Measurements from ENCODE around the gene STT3A.
A peak's percentile ranks its signal among the peaks of the same experiment; 100 is the strongest.

STT3A gene

GRCh38 chr11:125587480-125587879, 5.2 kb upstream of the STT3A start:
- DNase-seq (ENCODE audit: low read depth in 3 of 3, low spot score in 1 of 3) = no peak

GRCh38 chr11:125588505-125588904, 4.1 kb upstream of the STT3A start:
- DNase-seq (ENCODE audit: low read depth in 3 of 3, low spot score in 1 of 3) = no peak

GRCh38 chr11:125591649-125592304, 875 bp upstream of the STT3A start:
- no peak for DNase-seq (ENCODE audit: low read depth in 3 of 3, low spot score in 1 of 3)

GRCh38 chr11:125593114-125593820, 615 bp downstream of the STT3A start:
- no peak for DNase-seq (ENCODE audit: low read depth in 3 of 3, low spot score in 1 of 3)

DNA sequence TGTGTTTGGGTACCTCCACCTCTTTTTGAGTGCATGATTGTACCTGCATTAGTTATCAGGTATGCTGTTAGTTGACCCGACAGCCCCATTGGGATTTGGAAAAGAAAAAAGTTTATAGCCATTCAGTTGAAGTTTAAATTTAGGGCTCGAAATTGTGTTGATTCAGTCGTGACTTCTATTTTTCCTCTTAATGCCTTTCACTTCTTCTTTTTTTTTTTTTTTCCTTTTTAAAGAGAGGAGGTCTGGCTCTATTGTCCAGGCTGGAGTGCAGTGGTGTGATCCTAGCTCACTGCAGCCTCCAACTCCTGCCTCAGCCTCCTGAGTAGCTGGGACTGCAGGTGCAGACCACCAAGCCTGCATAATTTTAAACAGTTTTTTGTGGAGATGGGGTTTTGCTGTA, 2.3 kb downstream of the STT3A start:
- DNase-seq (ENCODE audit: low read depth in 3 of 3, low spot score in 1 of 3) = no peak

- DNase-seq (ENCODE audit: low read depth in 3 of 3, low spot score in 1 of 3) = no peak
These were observed 8.0 kb downstream of the STT3A start for GRCh38 chr11:125600663-125601062.

DNA sequence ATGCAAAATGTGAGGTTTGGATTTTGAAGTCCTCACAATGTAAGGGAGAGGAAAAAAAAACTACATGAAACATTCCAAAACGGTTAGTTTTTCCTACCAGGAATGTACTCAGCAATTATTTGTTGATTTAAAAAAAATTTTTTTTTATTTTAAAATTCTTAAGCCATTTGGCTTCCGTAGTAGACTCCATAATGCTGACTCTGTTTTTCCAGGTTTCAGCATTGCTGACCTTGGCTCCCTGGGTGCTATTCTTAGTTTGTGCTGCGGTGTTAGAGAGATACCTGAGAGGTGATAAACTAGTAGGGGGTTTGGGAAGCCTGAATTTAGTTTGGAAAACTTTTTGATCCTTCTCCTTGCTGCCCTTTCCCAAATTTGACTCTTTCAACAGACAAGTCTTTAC, 10.6 kb downstream of the STT3A start:
- DNase-seq (ENCODE audit: low read depth in 3 of 3, low spot score in 1 of 3) = no peak

GRCh38 chr11:125605417-125605816, 12.8 kb downstream of the STT3A start:
- DNase-seq (ENCODE audit: low read depth in 3 of 3, low spot score in 1 of 3) = no peak

- no peak for DNase-seq (ENCODE audit: low read depth in 3 of 3, low spot score in 1 of 3)
These were observed 16.9 kb downstream of the STT3A start for GRCh38 chr11:125609545-125609944.

- DNase-seq (ENCODE audit: low read depth in 3 of 3, low spot score in 1 of 3) = no peak
These were observed 25.7 kb downstream of the STT3A start for GRCh38 chr11:125618383-125618782.

GRCh38 chr11:125621995-125622394, 29.3 kb downstream of the STT3A start:
- DNase-seq (ENCODE audit: low read depth in 3 of 3, low spot score in 1 of 3) = no peak

DNA sequence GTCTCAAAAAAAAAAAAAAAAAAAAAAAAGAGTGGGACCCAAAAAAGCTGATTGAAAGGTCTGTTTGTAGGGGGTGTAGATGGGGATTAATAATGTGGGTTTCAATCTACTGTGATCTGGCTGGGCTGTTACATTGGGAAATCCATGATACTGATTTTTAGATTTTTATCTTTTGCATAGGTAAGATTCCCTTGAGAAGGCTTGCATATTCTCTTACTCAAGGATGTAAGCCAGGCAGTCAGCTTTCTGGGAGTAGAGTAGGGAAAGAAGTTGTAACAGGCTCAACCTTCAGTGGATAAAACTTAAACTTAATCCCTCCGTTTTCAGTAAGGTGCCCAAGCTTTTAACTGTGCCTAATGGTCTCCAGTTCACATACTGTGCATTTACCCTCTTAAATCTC, 30.4 kb downstream of the STT3A start:
- DNase-seq (ENCODE audit: low read depth in 3 of 3, low spot score in 1 of 3) = no peak

DNA sequence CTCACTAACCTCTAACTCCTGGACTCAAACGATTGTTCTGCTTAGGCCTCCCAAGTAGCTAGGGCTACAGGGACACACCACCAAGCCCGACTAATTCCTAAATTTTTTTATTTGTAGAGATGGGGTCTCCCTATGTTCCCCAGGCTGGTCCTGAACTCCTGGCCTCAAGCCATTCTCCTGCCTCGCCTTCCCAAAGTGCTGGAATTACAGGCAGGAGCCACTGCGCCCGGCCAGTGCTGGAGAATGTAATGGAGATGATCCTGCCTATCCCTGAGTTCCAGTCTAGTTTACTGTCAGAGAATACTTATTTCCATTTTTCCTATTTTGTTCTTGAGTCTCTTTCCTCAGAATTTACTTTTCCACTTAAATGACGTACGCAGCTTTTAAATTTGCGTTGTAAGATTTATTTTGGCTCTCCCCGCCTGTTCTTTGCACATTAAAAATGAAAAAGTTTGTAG, 32.1 kb downstream of the STT3A start, which contains the start of gene CHEK1:
Gene CHEK1, plus strand, starts transcription at position 408 of the 458 bp plus-strand sequence. CDS start 1,606 bp downstream, outside the sequence.
- no peak for DNase-seq (ENCODE audit: low read depth in 3 of 3, low spot score in 1 of 3)

DNA sequence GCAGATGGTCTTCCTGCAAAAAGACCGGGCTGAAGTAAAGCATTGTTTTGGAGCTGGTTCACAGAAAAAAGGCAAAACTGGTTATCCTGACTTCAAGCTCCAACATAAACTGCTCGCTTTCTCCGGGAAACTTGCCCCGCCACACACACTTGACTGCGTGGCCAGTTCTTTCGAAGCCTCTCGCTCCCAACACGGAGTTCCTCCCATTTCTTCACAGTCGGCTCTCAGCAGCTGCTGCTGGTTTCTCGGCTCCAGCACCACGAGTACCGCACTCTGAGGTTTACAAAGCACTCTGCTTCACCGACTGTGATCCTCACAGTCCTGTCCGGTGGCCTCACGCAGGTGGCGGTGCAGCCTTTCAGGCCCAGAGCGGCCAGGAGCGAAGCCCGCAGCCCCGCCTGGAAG, 32.6 kb downstream of the STT3A start:
- no peak for DNase-seq (ENCODE audit: low read depth in 3 of 3, low spot score in 1 of 3)

DNA sequence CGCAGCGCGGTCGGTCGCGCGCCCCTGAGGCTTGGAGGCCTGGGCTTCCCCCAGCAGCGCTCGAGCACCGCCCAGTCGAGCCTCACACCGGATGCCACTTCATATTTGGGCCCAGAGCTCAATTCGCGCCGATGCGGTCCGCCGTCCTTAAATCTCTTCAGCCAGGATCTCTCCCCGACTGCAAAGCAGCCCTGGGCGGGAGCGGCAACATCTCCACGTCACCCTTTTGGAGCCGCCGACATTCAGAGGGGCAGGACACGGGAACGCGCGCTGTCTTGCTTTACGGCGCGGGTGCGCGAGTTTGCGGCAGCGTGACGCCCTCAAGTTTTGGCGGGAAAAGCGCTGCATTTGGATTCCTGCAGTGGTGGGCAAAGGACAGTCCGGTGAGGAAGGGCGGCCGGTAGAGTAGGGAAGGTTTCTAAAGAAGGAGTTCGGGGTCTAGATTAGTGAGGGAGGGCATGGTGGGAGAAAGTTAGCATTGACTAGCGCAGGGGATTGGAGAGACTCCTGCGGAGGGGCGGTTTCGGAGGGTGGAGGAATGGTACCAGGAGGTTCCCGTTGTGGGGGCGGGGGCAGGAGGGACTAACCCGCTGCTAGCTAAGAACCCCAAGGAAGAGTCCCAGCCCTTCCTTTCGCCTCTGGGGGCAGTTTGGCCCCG, 33.1 kb downstream of the STT3A start:
- DNase-seq (ENCODE audit: low read depth in 3 of 3, low spot score in 1 of 3) = peak; percentile 38 to 82 (median 67)

- peak in 1 of 3 donors; percentile 3 for DNase-seq (ENCODE audit: low read depth in 3 of 3, low spot score in 1 of 3)
These were observed 33.8 kb downstream of the STT3A start for GRCh38 chr11:125626288-125626950.

DNA sequence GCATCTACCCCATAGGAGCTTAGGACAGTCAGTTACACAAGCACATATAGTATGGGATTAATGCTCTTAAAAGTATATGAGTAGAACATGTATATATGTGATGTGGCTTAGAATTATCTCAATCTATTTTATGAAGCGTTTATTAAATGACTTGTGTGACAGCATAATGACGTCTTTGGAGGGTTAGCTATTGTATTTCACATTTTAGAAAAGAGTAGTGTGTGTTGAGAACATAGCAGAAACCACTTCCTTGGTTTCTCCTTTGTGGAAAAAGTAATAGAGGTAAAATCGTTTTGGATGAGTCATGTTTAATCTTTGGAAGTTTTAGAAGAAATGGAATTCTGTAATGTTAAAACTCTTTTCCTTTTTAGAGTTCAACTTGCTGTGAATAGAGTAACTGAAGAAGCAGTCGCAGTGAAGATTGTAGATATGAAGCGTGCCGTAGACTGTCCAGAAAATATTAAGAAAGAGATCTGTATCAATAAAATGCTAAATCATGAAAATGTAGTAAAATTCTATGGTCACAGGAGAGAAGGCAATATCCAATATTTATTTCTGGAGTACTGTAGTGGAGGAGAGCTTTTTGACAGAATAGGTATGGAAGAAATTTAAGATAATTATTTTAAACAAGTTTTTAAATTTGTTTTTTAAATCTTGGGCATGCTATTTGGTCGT, 34.7 kb downstream of the STT3A start:
- no peak for DNase-seq (ENCODE audit: low read depth in 3 of 3, low spot score in 1 of 3)

DNA sequence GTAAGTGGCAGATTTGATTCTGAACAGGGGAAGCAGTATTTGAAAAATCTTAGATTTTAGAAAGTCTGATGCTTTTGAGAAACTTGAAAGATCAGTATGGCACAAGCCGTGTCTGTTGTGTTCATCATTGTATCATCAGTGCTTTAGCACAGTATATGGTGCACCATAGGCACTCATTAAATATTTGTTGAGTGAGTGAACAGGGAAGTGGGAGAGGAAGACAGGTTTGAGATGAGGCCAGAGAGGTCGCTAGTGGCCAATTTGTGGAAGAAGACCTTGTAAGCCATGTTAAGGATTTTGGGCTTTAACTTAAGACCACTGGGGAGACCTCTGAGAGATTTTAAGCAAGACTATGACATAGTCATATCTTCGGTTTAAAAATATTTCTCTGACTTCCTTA, 45.2 kb downstream of the STT3A start:
- no peak for DNase-seq (ENCODE audit: low read depth in 3 of 3, low spot score in 1 of 3)

DNA sequence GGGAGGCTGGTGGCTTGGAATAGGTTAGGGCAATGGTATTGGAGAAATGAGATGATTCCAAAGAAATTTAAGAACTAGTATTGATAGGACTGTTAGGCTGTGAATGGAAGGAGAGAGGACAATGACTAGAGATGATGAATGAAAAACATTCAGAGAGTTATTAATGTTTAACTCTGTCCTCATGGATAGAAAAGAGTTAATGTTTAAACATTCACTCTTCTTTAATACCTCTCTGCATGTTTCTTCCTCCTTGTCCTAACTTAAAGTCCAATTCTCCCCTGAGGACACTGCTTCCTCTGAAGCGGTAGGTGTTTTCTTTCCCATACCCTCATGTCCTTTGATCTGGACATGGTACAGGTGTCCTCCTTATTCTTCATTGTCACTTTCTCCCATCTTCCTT, 45.7 kb downstream of the STT3A start:
- no peak for DNase-seq (ENCODE audit: low read depth in 3 of 3, low spot score in 1 of 3)

GRCh38 chr11:125645871-125646270, 53.2 kb downstream of the STT3A start:
- no peak for DNase-seq (ENCODE audit: low read depth in 3 of 3, low spot score in 1 of 3)

Measured in stimulated activated CD4-positive, alpha-beta T cell treated with anti-CD3 and anti-CD28 coated beads, TNF-alpha, amount 100 ng/mL, for 1 hour (primary cell).